Kidney tubule cell (primary cell): ENCODE results near the gene CLDN20.
"Not testable (repeated sequence)": the region's sequence is repeated elsewhere in the genome, so short reads cannot be mapped to it uniquely, and the experiment has no call there.

Experiments used
- DNase-seq: peaks from one replicate; pipeline ENCODE4 v3.0.0-alpha.2; 2018; ENCODE audit warnings: low spot score

CLDN20 gene

DNA sequence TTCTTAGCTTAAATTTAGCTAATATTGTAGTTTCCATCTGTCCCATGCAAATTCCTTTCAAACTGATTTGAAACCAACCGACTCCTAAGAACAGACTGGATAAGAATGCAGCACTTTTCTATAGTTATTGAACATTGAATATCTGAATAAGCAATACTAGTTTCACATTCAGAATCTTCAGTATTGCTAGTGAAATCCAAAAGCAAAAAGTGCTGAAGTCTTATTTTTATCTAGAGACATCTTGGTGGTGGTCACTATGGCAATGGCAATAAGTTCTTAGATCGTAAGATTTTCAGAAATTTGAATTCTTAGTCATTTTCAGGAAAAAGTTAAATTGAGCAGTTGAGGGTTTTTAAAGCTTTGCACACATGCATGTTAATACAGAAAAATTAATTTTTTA is 47.8 kb downstream of the CLDN20 start:
- DNase-seq = no peak

DNA sequence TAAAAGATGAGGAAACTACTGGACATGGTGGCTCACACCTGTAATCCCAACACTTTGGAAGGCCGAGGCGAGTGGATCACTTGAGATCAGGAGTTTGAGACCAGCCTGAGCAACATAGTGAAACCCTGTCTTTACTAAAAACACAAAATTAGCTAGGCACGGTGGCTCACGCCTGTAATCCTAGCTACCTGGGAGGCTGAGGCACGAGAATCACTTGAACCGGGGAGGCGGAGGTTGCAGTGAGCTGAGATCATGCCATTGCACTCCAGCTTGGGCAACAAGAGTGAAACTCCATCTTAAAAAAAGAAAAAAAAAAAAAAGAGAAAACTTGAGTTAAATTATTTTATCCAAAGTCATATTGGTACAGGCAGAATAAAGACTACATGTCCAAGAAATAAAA is 49.1 kb downstream of the CLDN20 start:
- not testable (repeated sequence) for DNase-seq

DNA sequence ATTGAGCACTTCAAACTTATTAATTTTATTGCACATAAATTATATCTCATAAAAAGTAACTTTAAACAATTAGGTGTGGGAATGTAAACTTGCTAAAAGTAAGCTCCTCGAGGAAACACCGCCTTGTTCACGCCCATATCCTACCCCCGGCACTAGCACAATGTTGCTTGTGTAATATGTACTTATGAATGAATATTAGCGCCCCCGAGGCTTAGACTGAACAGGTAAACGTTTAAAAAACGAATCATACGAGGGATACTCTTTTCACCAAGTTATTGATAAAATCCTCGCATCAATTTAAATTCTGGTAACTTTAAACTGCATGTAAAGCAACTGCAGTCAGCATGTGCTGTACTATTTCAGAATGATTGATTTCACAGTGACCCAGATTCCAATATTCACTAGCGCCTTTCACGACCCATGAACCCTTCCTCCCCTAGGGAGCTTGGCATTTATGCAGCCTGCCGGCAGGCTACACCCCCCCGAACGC is 49.8 kb downstream of the CLDN20 start:
- DNase-seq = peak; percentile 40

DNA sequence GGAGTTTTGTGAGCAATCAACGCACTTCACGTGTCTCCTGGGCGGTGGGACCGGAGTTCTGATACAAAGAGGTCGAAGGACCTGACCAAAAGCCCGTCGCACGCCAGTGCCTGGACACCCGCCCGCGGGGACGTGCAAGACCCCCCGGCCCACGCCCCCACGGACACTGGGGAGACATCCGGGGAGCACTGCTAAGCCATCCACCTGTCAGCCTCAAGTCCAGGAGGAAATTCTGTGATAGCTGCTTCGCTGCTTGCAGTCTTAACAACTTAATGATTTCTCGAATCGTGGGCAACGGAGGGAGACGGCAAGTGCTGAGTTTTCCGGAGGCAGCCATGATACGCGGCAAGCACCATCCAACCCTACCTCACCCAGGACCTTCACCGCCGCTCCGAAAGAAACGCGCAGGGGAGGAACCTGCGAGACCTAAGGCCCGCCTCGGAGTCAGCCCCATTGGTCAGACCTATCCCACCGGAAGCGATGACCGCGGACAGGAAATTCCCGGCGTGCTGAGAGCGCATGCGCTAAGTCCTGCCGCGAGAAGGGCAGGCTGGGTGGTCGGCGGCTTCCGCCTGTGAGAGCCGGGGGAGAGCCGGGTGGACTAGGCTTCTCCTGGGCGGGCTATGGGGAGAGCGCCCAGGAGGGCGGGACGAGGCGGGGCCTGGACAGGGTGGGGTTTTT is 50.4 kb downstream of the CLDN20 start, which contains the start of gene TFB1M:
Gene TFB1M, minus strand, starts transcription at position 393 of the 681 bp plus-strand sequence. Its CDS starts 56 bp downstream, at position 337.
- DNase-seq = peak; percentile 99

DNA sequence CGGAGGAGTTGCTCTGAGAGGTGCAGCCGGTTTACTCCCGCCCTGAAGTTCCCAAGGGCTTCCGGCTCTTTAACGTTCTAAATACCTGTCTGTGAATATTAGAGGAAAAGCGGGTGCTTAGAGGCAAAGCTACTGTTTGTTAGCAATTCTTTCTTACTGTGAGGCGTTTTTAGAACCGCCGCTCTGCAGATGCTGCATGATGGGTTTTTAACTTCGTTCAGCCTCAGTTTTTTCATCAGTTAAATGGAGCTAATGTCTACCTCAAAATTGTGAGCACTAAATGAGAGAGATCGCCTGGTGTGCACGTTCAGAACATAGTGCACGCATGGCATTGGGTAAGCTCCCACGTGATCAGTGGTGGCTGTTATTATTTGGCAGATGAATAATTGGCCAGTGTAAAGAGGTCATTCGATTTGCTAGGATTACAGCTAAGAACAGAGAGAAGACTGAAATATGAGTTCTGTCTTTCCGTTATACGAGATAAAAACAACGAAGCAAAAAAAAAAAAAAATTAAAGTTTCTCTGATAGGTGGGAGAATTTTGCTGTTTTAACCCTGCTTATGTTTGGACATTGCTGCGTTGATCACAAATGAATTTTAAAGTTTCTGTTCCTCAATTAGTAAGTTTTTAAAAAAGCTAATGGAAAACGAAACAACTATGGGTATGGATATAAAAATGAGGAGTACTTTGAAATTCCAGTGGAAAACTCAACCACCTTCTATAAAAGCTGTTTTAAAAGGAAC is 51.1 kb downstream of the CLDN20 start:
- peak; percentile 88 for DNase-seq

DNA sequence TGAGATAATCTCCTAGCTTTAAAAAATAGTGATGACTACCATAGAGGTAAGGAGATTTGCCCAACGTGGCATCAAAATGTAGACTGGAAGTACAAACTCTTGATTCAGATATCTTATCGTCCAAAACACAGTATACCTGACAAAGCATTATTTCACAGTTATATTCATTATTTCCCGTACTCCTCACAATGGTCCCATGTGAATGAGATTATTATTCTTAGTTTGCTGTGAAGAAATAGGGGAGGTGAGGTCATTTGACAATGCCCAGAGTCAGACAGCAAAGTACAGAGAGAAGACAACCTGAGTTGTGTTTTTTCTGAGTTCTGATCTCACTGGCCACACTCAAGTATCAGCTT is 51.7 kb downstream of the CLDN20 start:
- DNase-seq = peak; percentile 19

DNA sequence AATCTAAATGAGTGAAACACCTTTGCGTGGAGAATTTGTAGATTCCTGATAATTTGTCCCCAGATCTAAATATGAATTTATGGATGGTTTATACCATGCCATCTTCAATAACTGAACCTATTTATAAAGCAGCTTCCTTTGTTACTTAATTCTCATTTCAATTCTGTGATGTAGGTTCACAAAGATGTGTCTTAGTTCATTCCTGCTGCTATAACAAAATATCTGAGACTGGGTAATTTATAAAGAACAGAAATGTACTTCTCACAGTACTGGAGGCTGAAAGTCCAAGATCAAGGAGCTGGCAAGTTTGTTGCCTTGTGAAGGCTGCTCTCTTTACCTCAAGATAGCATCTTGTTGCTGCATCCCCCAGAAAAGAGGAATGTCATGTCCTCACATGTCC is 52.6 kb downstream of the CLDN20 start:
- no peak for DNase-seq

DNA sequence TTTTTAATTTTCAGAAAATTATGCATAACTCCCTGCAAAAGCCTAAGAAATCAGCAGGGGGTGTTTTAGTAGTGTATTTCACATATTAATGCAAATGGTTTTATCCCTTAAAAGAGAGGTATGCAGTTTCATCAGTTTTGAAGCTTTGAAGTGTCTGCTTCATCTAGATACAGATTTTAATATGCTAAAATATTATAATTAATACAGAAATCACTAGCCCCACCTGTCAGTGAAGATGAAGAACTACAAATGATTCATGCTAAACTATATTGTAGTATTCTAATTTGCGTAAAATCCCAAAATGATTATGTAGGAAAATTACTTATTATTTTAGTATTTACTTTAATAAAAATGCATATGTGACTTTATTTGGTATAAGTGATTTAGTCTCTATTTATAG is 53.4 kb downstream of the CLDN20 start:
- no peak for DNase-seq

DNA sequence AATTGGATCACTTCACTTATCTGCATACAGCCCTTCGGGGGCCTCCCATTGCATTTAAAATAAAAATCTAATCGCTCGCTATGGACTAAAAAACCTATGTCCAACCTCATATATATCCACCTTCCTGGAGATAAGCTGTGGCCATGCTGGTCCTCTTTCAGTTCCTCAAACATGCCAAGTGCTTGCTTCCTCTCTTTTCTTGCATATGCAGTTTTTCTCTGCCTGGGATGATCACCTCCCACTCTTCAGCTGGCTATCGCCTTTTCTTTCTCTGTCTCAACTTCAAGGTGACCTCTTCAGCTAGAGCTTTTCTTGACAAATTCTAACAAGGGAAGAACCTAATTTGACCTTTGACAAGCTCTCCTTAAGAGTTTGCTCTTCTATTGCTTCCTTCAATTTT is 56.1 kb downstream of the CLDN20 start:
- DNase-seq = no peak

DNA sequence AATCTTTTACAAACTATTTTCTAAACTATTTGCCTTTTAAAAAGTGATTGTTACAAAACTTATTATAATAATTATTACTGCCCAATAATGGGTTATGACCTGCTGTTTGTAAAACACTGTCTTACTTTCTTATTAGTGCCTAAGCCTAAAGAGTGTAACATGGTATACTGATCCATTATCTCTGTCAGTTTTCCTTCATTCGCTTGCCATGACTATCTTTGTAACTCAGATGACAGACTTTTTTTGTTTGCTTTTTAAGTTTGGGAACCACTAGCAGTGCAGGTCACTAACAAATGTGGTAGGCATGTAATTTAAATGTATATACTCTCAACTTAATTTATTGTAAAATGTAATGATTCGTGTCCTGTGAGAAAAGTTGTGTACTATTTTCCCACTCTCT is 60.4 kb downstream of the CLDN20 start:
- no peak for DNase-seq

DNA sequence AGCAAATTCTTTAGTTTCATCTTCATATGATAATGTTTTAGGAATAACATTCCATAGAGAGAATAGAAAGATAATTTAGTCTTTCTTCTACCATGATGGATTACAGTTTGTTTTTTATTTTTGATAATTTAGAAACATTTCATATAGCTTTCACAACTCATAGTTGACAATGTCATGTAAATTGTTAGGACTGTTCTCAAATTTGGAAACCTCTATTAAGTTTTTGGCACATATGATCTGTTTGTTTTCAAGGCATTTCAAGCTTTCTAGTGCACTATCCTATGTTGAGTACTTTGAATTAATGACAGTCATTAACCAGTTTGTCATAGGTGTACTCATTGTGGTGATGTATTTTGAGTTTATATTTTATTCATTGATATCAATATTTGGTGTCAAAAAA is 61.2 kb downstream of the CLDN20 start:
- no peak for DNase-seq

DNA sequence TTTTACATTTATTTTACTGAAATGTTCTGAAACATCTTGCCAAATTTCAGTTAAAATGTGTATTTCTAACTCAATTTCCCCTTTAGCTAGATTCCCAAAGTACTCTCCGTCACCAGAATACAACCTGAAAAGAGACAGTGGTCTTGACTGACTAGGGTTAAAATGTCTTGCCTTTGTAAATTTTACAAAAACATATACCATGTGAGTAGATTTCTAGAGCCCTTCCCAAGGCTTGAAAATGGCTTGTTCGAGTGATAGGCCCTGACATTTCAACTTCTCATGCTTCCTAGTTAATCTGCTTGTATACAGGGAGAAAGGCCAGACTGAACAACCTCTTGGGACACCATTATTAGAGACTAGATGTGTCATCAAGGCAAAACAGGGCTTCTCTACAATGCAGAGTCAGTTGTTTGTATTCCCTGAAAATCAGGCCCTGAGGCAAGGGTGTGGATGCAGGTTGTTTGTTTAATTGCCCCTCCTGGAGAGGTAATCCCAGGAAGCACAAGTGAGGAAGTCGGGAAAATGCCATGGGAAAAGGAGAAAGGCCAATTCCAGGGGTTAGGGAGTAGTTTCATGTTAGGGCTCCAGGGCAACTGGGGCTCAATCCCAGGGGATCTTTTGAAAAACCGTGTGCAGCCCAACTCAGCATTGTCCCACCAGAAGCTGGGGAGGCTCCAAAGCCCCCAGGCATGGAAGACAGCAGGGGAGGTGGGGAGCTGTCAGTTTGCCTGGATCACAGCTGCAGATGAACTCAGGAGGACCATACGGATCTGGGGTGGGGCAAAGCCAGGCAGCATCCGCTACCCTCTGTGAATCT is 62.1 kb downstream of the CLDN20 start:
- no peak for DNase-seq
